MM.1S (cell line): Measurements from ENCODE around the gene CCDC178.
"Not testable (repeated sequence)": the region's sequence is repeated elsewhere in the genome, so short reads cannot be mapped to it uniquely, and the experiment has no call there.

Experiments
- DNase-seq: peaks from one replicate; pipeline ENCODE4 v3.0.0-alpha.2; 2015
- H2AFZ ChIP-seq: fragments of 300-600 bp; sonication (generic); 2 replicates; pipeline ENCODE4 v1.6.0; 2016; ENCODE audit warnings: antibody characterized with exemption, low read length
- H3F3A ChIP-seq: fragments of 300-600 bp; sonication (generic); 2 replicates; pipeline ENCODE4 v1.6.1; 2016; ENCODE audit warnings: mild to moderate bottlenecking, antibody characterized with exemption, low read length, moderate library complexity, mixed read lengths; ENCODE audit not compliant: insufficient read depth
- H3K27ac ChIP-seq: fragments of 300-600 bp; sonication (generic); 2 replicates; pipeline ENCODE4 v1.5.1; 2016; ENCODE audit warnings: mild to moderate bottlenecking, low read length
- H3K27me3 ChIP-seq: fragments of 300-600 bp; sonication (generic); replicated peaks from 2 replicates; pipeline ENCODE4 v1.6.0; 2016; ENCODE audit warnings: low read length; ENCODE audit not compliant: insufficient read depth
- H3K36me3 ChIP-seq: fragments of 300-600 bp; sonication (generic); replicated peaks from 2 replicates; pipeline ENCODE4 v1.6.1; 2016; ENCODE audit warnings: mild to moderate bottlenecking, low read length, mixed read lengths; ENCODE audit not compliant: insufficient read depth
- H3K4me1 ChIP-seq: fragments of 300-600 bp; sonication (generic); 2 replicates; pipeline ENCODE4 v1.6.1; 2016; ENCODE audit warnings: low read length, mixed read lengths
- H3K4me2 ChIP-seq: fragments of 300-600 bp; sonication (generic); 2 replicates; pipeline ENCODE4 v1.6.0; 2016; ENCODE audit warnings: low read depth, low read length
- H3K4me3 ChIP-seq: fragments of 300-600 bp; sonication (generic); 2 replicates; pipeline ENCODE4 v1.5.1; 2016; ENCODE audit warnings: low read length, mixed read lengths
- H3K79me2 ChIP-seq: fragments of 300-600 bp; sonication (generic); 2 replicates; pipeline ENCODE4 v1.6.1; 2016; ENCODE audit warnings: mixed run types, low read length, mixed read lengths
- H3K9ac ChIP-seq: fragments of 300-600 bp; sonication (generic); 2 replicates; pipeline ENCODE4 v1.6.1; 2016; ENCODE audit warnings: low read length, mixed read lengths
- H3K9me2 ChIP-seq: fragments of 300-600 bp; sonication (generic); replicated peaks from 2 replicates; pipeline ENCODE4 v1.6.1; 2016; ENCODE audit warnings: mild to moderate bottlenecking, low read length, mixed read lengths; ENCODE audit not compliant: insufficient read depth
- H3K9me3 ChIP-seq: fragments of 300-600 bp; sonication (generic); replicated peaks from 2 replicates; pipeline ENCODE4 v1.6.1; 2016; ENCODE audit warnings: mild to moderate bottlenecking, low read length, mixed read lengths; ENCODE audit not compliant: insufficient read depth
- H4K20me1 ChIP-seq: fragments of 300-600 bp; sonication (generic); 2 replicates; pipeline ENCODE4 v1.6.1; 2016; ENCODE audit warnings: mild to moderate bottlenecking, low read length, moderate library complexity, mixed read lengths; ENCODE audit not compliant: insufficient read depth
- EZH2 ChIP-seq: fragments of 300-600 bp; sonication (generic); optimal IDR thresholded peaks from 2 replicates; pipeline ENCODE3; 2017; ENCODE audit warnings: low read depth, mild to moderate bottlenecking, antibody characterized with exemption, low read length, mixed read lengths
- EZH2phosphoT487 ChIP-seq: fragments of 300-600 bp; sonication (generic); IDR thresholded peaks from 2 replicates; pipeline ENCODE4 v1.6.1; 2018; ENCODE audit warnings: antibody characterized with exemption, low read length
- TF ChIP-seq, protein P1 (sequence below): fragments of 300-600 bp; sonication (generic); IDR thresholded peaks from 2 replicates; pipeline ENCODE4 v1.5.1; 2016; ENCODE audit warnings: antibody characterized with exemption, low read length, mixed read lengths

CCDC178 gene

DNA sequence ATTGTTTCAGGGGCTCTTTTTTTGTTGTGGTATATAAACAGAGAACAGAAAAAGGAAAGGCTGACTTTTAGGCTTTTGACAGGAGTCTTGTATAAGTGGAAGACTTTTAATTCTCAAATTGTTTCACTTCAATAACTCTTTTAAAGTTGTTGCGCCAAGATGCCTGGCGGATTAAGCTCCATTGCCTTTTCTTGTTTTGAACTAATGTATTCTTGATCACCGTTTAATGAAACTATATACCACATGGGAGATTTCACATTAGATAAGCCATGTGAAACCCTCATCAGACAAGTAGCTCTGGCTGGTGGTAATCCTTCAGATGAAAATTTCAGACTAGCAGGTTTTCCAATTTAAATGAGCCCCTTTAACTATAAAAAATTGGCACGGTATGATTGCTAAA lies 257.4 kb downstream of the CCDC178 start:
- DNase-seq = no peak
- Histone ChIP-seq H3K9me3 (no peaks in the 10 kb centered on the region), H3K4me2 (no peak overlapping the region), H2AFZ (no peak overlapping the region), H3K27me3 (no peaks in the 10 kb centered on the region), H4K20me1 (no peaks in the 10 kb centered on the region), H3K4me3 (no peak overlapping the region), H3K9me2 (no peaks in the 10 kb centered on the region), H3K4me1 (no peaks in the 10 kb centered on the region), H3K9ac (no peak overlapping the region), H3F3A (no peaks in the 10 kb centered on the region), H3K27ac (no peak overlapping the region), H3K79me2 (no peaks in the 10 kb centered on the region), H3K36me3 (no peaks in the 10 kb centered on the region)
- TF ChIP-seq EZH2phosphoT487 (no peak), EZH2 (no peak)
- TF ChIP-seq, protein P1, sequence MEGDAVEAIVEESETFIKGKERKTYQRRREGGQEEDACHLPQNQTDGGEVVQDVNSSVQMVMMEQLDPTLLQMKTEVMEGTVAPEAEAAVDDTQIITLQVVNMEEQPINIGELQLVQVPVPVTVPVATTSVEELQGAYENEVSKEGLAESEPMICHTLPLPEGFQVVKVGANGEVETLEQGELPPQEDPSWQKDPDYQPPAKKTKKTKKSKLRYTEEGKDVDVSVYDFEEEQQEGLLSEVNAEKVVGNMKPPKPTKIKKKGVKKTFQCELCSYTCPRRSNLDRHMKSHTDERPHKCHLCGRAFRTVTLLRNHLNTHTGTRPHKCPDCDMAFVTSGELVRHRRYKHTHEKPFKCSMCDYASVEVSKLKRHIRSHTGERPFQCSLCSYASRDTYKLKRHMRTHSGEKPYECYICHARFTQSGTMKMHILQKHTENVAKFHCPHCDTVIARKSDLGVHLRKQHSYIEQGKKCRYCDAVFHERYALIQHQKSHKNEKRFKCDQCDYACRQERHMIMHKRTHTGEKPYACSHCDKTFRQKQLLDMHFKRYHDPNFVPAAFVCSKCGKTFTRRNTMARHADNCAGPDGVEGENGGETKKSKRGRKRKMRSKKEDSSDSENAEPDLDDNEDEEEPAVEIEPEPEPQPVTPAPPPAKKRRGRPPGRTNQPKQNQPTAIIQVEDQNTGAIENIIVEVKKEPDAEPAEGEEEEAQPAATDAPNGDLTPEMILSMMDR = no peak

DNA sequence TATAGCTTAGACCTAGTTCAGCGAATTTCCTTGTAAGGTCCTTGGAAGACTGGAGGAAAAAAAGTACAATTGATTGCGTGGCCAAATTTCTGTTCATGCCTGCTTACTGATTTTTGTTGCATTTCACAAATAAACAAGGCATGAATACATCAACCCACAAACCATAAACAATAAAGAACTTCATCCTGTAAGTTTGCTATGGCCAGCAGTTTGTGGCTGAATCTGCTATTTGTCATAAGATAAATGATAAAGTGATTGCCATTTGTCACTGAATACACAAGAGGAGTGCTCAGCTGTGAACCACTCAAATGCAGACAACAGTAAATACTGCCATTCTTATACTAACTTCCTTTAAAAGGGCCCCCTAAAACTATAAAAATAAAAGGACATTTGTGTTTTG lies 259.5 kb downstream of the CCDC178 start:
- Histone ChIP-seq H3K27ac (no peak overlapping the region), H3K4me1 (no peaks in the 10 kb centered on the region), H4K20me1 (no peaks in the 10 kb centered on the region), H3K4me2 (no peak overlapping the region), H3F3A (no peaks in the 10 kb centered on the region), H3K9me3 (no peaks in the 10 kb centered on the region), H3K4me3 (no peak overlapping the region), H2AFZ (no peak overlapping the region), H3K9ac (no peak overlapping the region), H3K36me3 (no peaks in the 10 kb centered on the region), H3K9me2 (no peaks in the 10 kb centered on the region), H3K79me2 (no peaks in the 10 kb centered on the region), H3K27me3 (no peaks in the 10 kb centered on the region)
- no peak for TF ChIP-seq EZH2
- no peak for TF ChIP-seq EZH2phosphoT487
- TF ChIP-seq, protein P1 = no peak
- no peak for DNase-seq

DNA sequence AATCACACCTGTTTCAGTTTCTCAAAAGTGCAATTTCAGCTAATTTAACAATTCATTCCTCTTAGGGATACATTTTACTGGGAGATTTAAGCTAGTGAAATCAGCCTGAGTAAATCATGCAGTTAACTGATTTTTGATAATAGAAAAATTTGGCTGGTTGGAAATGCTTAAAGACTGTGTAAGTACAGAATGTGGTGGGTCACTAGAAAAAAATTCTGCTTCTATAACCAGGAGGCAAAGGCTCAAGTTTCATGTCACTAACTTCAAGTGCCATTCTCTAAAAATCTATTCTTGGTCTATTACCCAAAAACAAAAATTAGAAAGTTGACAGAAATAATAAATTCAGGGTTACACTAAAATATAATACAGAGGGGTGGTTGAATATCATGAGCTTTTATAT lies 271.3 kb downstream of the CCDC178 start:
- TF ChIP-seq EZH2phosphoT487 (no peak), EZH2 (no peak)
- TF ChIP-seq, protein P1 = no peak
- Histone ChIP-seq H3K27ac (no peak overlapping the region), H3F3A (no peaks in the 10 kb centered on the region), H3K79me2 (no peaks in the 10 kb centered on the region), H3K9me3 (no peaks in the 10 kb centered on the region), H3K4me1 (no peaks in the 10 kb centered on the region), H3K4me2 (no peak overlapping the region), H3K9me2 (no peaks in the 10 kb centered on the region), H3K36me3 (no peaks in the 10 kb centered on the region), H2AFZ (no peak overlapping the region), H3K9ac (no peak overlapping the region), H3K27me3 (no peaks in the 10 kb centered on the region), H4K20me1 (no peaks in the 10 kb centered on the region), H3K4me3 (no peak overlapping the region)
- DNase-seq = no peak

DNA sequence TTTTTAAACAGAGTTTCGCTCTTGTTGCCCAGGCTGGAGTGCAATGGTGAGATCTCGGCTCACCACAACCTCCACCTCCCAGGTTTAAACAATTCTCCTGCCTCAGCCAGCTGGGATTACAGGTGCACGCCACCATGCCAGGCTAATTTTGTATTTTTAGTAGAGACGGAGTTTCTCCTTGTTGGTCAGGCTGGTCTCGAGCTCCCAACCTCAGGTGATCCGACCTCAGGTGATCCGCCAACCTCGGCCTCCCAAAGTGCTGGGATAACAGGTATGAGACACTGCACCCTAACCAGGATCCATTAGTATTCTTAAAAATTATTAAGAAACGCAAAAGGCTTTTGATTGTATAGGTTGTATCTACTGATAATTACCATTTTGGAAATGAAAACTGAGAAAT lies 276.4 kb downstream of the CCDC178 start:
- not testable (repeated sequence) for H3K4me3 ChIP-seq

More for the DNA sequence above, 276.4 kb downstream of the CCDC178 start:
- H3K27ac ChIP-seq, H3K9me3 ChIP-seq, H3K4me2 ChIP-seq, H3K79me2 ChIP-seq, H3K4me1 ChIP-seq, H3K9me2 ChIP-seq, H4K20me1 ChIP-seq, DNase-seq, H3K27me3 ChIP-seq, H3F3A ChIP-seq, H3K36me3 ChIP-seq, H2AFZ ChIP-seq, H3K9ac ChIP-seq: not testable (repeated sequence)
